C4-2B (cell line): Measurements from ENCODE around the gene HIF3A.
"Not testable (repeated sequence)": the region's sequence is repeated elsewhere in the genome, so short reads cannot be mapped to it uniquely, and the experiment has no call there.

Experiments used
- CTCF ChIP-seq: fragments of 450-650 bp; conservative IDR thresholded peaks from 2 replicates; pipeline ENCODE4 v1.5.1; 2017; ENCODE audit warnings: mild to moderate bottlenecking
- ZFX ChIP-seq: fragments of 450-650 bp; IDR thresholded peaks from 2 replicates; pipeline ENCODE4 v1.6.1; 2017

GRCh38 chr19:46375476-46376067 is 78.7 kb downstream of the HIF3A start:
- not testable (repeated sequence) for TF ChIP-seq CTCF, ZFX
